Measurements from ENCODE around the gene NUP85.

DNA sequence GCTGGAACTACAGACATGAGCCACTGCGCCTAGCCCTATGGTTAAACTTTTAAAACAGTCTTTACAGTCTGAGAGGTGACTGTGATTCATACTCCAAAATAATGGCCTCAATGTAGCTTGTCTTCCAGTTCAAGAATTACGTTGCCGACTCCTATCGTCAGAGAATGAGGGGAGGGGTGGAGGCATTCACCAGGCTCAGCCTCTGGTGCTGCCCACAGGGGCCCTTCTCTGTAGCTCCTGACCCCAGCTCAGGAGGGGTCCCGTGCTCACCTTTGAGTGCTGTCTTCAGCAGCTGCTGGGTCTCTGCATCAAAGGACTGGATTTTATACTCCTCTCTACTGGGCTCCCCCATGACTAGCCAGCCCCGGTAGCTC lies 64.4 kb downstream of the NUP85 start:
- TF ChIP-seq CHD2 (IDR thresholded peaks at IDR 0.05; ENCODE audit: low read length, partially characterized antibody) (no peak), SIN3A (IDR thresholded peaks at IDR 0.05; ENCODE audit: borderline replicate concordance, low read depth, low read length) (no peak), MXI1 (IDR thresholded peaks at IDR 0.05; ENCODE audit: low read depth, low read length) (no peak), RAD21 (IDR thresholded peaks at IDR 0.05; ENCODE audit: low read length) (no peak)

Measured in SK-N-SH (cell line).